GM19455 (cell line): Measurements from ENCODE around the gene FAM13A.
A peak's percentile ranks its signal among the peaks of the same experiment; 100 is the strongest.
"Not testable (repeated sequence)": the region's sequence is repeated elsewhere in the genome, so short reads cannot be mapped to it uniquely, and the experiment has no call there.

Experiments
- ATAC-seq: cut with Tn5 transposase; IDR thresholded peaks from one replicate; pipeline ENCODE4 v1.9.1; 2021; ENCODE audit not compliant: unreplicated experiment

The FAM13A gene

DNA sequence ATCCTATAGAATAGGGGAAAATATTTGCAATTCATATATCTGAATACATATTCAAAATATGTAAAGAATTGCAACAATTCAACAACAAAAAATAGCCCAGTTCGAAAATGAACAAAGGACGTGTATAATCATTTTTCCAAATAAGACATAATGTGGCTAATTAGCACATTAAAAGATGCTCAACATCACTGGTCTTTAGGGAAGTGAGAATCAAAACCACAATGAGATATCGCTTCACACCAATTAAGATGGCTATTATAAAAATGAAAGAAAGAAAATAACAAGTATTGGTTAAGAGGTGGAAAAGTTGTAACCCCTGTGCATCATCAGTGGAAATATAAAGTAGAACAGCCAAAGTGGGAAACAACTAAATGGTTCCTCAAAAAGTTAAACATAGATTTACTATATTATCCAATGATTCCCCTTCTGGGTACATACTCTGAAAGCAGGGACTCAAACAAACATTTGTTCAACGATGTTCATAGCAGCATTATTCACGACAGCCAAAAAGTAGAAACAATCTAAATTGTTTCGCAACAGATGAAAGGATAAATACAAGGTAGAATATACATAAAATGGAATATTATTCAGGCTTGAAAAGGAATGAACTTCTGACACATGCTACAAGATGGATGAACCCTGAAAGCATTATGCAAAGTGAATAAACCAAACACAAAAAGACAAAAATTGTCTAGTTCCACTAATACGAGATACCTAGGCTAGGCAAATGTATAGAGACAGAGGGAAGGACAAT is 12.7 kb downstream of the FAM13A start:
- ATAC-seq, result no peak

DNA sequence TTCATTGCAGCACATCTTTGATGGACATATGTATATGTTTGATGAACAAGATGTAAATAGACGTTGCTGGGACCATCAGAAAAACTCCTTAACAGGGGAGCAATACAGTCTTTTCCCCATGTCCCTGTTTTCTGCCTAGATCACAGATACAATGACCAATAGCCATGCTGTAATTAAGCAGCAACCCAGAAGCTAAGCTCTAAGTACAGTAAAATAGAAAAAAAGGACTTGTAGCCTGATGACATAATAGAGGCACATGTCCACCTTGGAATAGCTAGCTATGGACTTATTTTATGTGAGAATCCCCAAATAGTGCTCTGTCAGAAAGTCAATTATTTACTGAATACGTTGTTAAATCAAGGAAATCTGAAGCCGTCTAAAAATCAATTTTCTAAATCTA is 14.9 kb downstream of the FAM13A start:
- no peak for ATAC-seq

DNA sequence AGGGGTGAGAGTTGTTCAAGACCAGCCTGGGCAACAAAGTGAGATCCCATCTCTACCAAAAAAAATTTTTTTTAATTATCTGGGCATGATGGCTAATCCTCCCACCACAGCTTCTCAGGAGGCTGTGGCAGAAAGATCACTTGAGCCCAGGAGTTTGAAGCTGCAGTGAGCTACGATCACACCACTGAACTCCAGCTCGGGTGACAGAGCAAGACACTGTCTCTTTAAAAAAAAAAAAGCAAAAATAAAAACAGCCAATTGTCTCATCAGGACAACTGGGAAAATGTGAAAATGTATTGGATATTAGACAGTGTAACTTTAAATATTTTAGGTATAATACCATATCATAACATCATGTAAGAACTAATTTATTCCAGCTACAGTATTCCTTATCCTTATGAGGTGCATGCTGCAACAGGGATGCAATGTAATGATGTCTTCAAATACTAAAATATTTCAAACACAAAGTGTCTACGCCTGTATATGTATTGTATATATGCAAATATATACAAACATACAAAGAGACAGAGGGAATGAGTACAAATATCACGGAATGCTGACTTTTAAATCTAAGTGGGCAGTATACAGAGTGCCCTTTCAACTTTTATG is 17.2 kb downstream of the FAM13A start:
- ATAC-seq, result no peak

- no peak for ATAC-seq
These were observed 20.4 kb downstream of the FAM13A start for GRCh38 chr4:89036535-89036934.

- no peak for ATAC-seq
These were observed 25.7 kb downstream of the FAM13A start for GRCh38 chr4:89031272-89031671.

- ATAC-seq, result no peak
These were observed 27.4 kb downstream of the FAM13A start for GRCh38 chr4:89029591-89029990.

GRCh38 chr4:89026542-89026941 is 30.4 kb downstream of the FAM13A start:
- ATAC-seq, result no peak

DNA sequence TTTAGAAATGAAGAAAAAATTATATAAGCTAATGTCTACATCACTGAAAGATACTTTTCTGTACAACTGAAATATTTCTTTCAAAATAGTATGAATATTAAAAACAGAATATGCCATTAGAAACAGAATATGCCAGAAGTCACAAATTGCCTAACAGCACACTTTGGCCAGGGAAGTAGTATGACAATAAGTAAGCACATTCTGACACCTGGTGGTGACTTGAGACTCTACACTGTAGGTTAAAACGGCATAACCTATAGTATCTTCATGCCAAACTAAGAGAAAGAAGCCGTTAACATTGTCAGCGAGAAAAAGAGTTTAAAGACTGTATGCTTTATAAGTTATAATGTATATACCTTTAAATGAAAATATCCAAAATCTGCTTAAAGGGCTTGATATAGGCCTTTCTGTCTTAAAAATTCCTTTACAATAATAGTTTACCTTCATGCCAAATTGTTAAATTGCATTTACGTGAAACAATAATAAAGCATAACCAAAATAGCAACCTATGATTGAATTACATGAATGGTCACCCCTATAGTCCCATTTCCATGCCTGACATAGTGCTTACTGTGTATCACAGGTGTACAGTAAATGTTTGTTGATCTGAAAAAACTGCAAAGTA is 32.8 kb downstream of the FAM13A start:
- ATAC-seq, result peak; percentile 97

DNA sequence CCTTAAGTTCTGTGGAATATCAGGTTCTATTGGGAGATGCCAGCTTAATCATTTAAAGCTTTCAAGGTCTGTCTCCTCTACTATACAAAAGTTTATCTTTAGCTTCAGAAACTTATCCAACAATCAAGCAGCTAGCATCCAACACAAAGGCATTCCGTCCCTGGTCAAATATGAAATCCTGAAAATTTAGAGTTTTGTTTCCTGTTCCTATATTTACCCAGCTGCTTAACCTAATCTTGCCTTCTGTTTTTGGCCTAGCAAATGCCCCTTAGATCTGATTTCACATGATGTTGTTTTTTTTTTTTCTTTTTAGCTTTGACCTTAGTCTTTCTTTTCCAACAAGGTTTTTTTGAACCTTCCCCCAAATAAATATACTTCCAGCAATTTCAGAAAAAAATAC is 33.8 kb downstream of the FAM13A start:
- no peak for ATAC-seq

- no peak for ATAC-seq
These were observed 34.4 kb downstream of the FAM13A start for GRCh38 chr4:89022426-89023128.

- no peak for ATAC-seq
These were observed 35.3 kb downstream of the FAM13A start for GRCh38 chr4:89021684-89022083.

GRCh38 chr4:89021062-89021461 is 35.9 kb downstream of the FAM13A start:
- ATAC-seq, result no peak

DNA sequence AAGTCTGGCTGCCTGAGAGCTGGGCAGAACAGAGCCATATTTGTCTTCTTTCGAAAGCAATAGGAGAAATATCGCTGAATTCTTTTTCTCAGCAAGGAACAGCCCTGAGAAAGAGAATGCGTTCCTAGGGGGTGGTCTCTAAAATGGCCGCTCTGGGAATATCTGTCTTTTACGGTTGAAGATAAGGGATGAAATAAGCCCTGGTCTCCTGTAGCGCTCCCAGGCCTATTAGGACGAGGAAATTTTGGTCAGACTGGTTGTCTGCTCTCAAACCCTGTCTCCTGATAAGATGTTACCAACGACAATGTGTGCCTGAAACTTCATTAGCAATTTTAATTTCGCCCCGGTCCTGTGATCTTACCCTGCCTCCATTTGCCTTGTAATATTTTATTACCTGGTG is 42.1 kb downstream of the FAM13A start:
- ATAC-seq, result not testable (repeated sequence)

GRCh38 chr4:89009761-89010369 is 47.1 kb downstream of the FAM13A start:
- no peak for ATAC-seq

- no peak for ATAC-seq
These were observed 47.9 kb downstream of the FAM13A start for GRCh38 chr4:89009115-89009514.

DNA sequence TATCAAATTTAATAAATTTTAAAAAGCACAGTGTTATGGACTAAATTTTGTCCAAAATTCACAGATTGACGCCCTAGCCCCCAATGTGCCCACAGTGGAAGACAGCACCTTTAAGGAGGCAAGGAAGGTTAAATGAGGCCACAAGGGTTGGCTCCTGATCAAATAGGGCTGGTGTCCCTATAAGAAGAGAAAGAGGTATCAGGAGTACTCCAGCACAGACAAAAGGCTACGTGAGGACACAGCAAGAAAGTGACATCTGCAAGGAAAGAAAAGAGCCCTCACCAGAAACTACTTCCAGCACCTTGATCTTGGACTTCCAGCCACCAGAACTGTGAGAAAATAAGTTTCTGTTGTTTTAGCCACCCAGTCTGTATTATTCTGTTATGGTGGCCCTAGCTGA is 48.8 kb downstream of the FAM13A start:
- ATAC-seq, result no peak

DNA sequence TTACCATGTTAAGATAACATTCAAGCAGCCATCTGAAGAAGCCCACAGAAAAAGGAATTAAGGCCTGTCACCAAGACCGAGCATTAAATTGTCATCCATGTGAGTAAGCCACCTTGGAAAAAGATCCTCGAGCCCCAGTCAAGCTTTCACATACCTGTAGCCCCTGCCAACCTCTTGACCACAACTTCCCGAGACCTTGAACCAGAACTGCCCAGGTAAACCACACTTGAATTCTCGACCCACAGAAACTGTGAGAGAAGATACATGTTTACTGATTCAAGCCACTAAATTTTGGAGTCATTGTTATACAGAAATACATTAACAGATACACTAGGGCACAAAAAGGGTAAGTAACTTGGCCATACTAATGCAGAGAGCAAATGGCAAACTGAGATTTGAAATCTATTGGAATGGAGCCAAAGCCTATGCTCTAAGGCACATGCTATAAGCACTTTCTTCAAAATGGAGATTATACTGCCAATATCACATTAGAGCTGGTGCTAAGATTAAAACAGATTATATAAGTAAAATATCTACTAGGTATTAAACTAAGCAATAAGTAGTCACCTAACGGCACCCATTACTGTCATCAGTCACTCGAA is 49.5 kb downstream of the FAM13A start:
- no peak for ATAC-seq

GRCh38 chr4:89006307-89006706 is 50.7 kb downstream of the FAM13A start:
- no peak for ATAC-seq

GRCh38 chr4:89005066-89005465 is 51.9 kb downstream of the FAM13A start:
- not testable (repeated sequence) for ATAC-seq

- no peak for ATAC-seq
These were observed 55.1 kb downstream of the FAM13A start for GRCh38 chr4:89001647-89002445.
